Thoracic aorta (tissue), 2 donors: ENCODE measurements around the gene MRPL27. TPM values are rescaled to one million over a fixed set of nuclear protein-coding genes. Genes with fewer than 3 reads are reported as not detected.

Source experiments
- ATAC-seq: fragments of 150-250 bp; one replicate; pipeline ENCODE4 v1.8.0; 2017; ENCODE audit warnings: low read depth; ENCODE audit not compliant: insufficient number of reproducible peaks, low FRiP score
- DNase-seq: peaks from one replicate; pipeline ENCODE4 v3.0.0-alpha.2; 2020; ENCODE audit warnings: low spot score
- H3K27ac ChIP-seq, 2 donors: fragments of 200-600 bp; sonication (generic); 1 replicate in 1 of 2; 2 replicates in 1 of 2; pipeline ENCODE4 v1.5.1; 2016; ENCODE audit warnings: mild to moderate bottlenecking in 2 of 2, moderate library complexity in 2 of 2
- H3K27me3 ChIP-seq: fragments of 200-600 bp; sonication (generic); replicated peaks from 2 replicates; pipeline ENCODE4 v1.6.0; 2016; ENCODE audit warnings: mild to moderate bottlenecking; ENCODE audit not compliant: insufficient read depth
- H3K36me3 ChIP-seq: fragments of 200-600 bp; sonication (generic); one replicate; pipeline ENCODE4 v1.5.1; 2016
- H3K4me1 ChIP-seq, 2 donors: fragments of 200-600 bp; sonication (generic); 1 replicate in 1 of 2; 2 replicates in 1 of 2; pipeline versions ENCODE4 v1.5.1 to v1.6.0; 2016; ENCODE audit warnings: low read depth in 2 of 2, mild to moderate bottlenecking in 1 of 2; ENCODE audit not compliant: control insufficient read depth in 1 of 2
- H3K4me3 ChIP-seq: fragments of 200-600 bp; sonication (generic); 2 replicates; pipeline ENCODE4 v1.5.1; 2016; ENCODE audit warnings: mild to moderate bottlenecking
- H3K9me3 ChIP-seq: fragments of 200-600 bp; sonication (generic); 2 replicates; pipeline ENCODE4 v1.5.1; 2016
- total RNA-seq, 2 donors: library from RNA; depleted of rRNA; stranded (reverse); fragments of >200 nt; gene quantifications; one replicate each; pipeline versions ENCODE4 v1.1.0 to v1.2.3, GENCODE V29; 2016
- TF ChIP-seq, protein P1 (sequence below): fragments of 200-600 bp; sonication (generic); IDR thresholded peaks from one replicate; pipeline ENCODE4 v1.5.1; 2019; ENCODE audit warnings: antibody characterized with exemption

Gene MRPL27
- total RNA-seq, 2 donors from 2014 or later: 17.1 to 42.9 TPM

- Histone ChIP-seq H3K27ac (no peak overlapping the region), H3K4me3 (no peak overlapping the region), H3K4me1 (peaks cover 0 to 5% of the 10 kb centered on the region in 2 donors), H3K36me3 (peaks cover 31% of the 10 kb centered on the region), H3K9me3 (no peaks in the 10 kb centered on the region), H3K27me3 (no peaks in the 10 kb centered on the region)
- no peak for ATAC-seq
- no peak for DNase-seq
- TF ChIP-seq, protein P1, sequence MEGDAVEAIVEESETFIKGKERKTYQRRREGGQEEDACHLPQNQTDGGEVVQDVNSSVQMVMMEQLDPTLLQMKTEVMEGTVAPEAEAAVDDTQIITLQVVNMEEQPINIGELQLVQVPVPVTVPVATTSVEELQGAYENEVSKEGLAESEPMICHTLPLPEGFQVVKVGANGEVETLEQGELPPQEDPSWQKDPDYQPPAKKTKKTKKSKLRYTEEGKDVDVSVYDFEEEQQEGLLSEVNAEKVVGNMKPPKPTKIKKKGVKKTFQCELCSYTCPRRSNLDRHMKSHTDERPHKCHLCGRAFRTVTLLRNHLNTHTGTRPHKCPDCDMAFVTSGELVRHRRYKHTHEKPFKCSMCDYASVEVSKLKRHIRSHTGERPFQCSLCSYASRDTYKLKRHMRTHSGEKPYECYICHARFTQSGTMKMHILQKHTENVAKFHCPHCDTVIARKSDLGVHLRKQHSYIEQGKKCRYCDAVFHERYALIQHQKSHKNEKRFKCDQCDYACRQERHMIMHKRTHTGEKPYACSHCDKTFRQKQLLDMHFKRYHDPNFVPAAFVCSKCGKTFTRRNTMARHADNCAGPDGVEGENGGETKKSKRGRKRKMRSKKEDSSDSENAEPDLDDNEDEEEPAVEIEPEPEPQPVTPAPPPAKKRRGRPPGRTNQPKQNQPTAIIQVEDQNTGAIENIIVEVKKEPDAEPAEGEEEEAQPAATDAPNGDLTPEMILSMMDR: no peak
Observed at GRCh38 chr17:50364061-50364458, 8.9 kb downstream of the MRPL27 start.

GRCh38 chr17:50363217-50364060, 9.5 kb downstream of the MRPL27 start:
- H3K36me3 ChIP-seq: peaks cover 28% of the 10 kb centered on the region
- DNase-seq (no peak), ATAC-seq (no peak)
- H3K27ac ChIP-seq: no peak overlapping the region
- H3K9me3 ChIP-seq: no peaks in the 10 kb centered on the region
- peaks cover 0 to 5% of the 10 kb centered on the region in 2 donors for H3K4me1 ChIP-seq
- TF ChIP-seq, protein P1: no peak
- no peak overlapping the region for H3K4me3 ChIP-seq
- no peaks in the 10 kb centered on the region for H3K27me3 ChIP-seq

GRCh38 chr17:50362661-50363060, 10.3 kb downstream of the MRPL27 start:
- no peak for DNase-seq
- TF ChIP-seq, protein P1: no peak
- ATAC-seq: no peak
- peaks cover 0 to 5% of the 10 kb centered on the region in 2 donors for H3K4me1 ChIP-seq
- H3K9me3 ChIP-seq: no peaks in the 10 kb centered on the region
- no peak overlapping the region for H3K4me3 ChIP-seq
- H3K36me3 ChIP-seq: peaks cover 25% of the 10 kb centered on the region
- H3K27ac ChIP-seq: no peak overlapping the region
- no peaks in the 10 kb centered on the region for H3K27me3 ChIP-seq

DNA sequence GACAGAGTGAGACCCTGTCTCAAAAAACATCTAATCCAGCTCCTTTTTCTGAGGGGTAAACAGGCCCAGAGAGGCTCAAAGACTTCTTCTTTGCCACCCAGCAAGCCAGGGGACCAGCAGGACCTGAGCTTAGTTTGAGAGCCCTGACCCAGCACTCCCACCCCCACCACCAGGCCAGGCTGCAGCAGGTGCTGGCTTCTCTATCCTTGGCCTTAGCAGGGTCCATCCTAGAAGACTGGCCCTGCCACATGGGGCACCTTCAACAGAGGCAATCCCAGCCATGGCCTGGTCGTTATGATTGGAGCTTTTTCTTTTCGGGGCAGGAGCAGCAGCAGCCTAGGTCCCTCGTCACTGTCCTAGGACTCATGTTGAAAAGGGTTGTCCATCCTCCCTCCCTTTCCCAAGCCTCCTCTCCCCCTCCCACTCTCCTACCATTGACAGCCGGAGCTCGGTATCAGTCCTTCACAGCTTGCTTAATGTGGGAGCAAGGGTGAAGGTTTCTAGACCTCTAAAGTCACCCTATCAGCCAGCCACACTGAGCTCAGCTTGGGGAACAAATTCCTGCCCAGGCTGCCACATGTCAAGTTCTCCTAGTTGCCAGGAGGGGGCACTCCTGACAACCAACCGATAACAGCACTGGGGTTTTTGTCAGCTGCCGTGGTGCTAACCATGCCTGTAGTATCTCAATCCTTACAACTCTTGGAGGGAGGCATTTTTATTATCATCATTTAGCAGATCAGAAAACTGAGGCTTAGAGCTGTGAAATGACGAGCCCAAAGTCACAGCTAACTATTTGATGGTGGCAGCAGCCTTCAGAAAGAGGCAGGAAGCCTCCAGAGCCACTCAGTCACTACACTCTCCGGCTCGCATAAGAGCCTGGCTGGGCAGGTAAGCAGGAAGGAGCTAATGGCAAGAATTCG, 11.2 kb downstream of the MRPL27 start:
- Histone ChIP-seq H3K36me3 (peaks cover 21% of the 10 kb centered on the region), H3K9me3 (no peaks in the 10 kb centered on the region), H3K27ac (no peak overlapping the region), H3K4me3 (no peak overlapping the region), H3K27me3 (no peaks in the 10 kb centered on the region), H3K4me1 (peaks cover 0 to 5% of the 10 kb centered on the region in 2 donors)
- DNase-seq (no peak), ATAC-seq (no peak)
- TF ChIP-seq, protein P1: peak; percentile 62
